Measurements from ENCODE around the gene OOSP3.

DNA sequence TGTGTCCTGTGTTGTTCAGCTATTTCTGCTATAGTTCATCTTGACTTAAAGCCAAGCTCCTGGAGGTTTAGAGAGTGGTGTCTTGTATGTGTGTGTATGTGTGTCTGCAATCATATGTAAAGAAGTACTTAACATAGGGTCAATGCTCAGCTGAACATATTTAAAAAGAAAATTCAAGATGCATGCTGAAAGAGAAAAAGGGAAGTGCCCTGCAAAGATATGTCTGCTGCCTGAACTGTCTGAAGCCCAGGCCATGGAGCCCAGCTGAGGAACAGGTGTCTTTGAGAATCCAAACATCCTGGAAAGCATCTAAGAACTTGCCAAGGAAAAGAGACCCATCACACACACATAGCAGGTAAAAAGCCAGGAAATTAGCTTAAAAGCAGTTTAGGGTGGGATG lies 18.9 kb upstream of the OOSP3 start:
- no peak for TF ChIP-seq REST (IDR thresholded peaks at IDR 0.05; ENCODE audit: low read depth)
- no peak for TF ChIP-seq ELF1 (IDR thresholded peaks at IDR 0.05; ENCODE audit: borderline replicate concordance, low read depth)
- TF ChIP-seq CTCF (IDR thresholded peaks at IDR 0.05 in 2 of 3, conservative IDR thresholded peaks at IDR 0.05 in 1 of 3; ENCODE audit: borderline replicate concordance in 1 of 3, insufficient read depth in 1 of 3, low read depth in 2 of 3, low read length in 2 of 3): no peak
- no peak for TF ChIP-seq RAD21 (IDR thresholded peaks at IDR 0.05; ENCODE audit: low read depth)
- TF ChIP-seq EZH2 (IDR thresholded peaks at IDR 0.05): no peak
- TF ChIP-seq ZFX (IDR thresholded peaks at IDR 0.05): no peak
- TF ChIP-seq MAX (IDR thresholded peaks at IDR 0.05): no peak
- no peak for TF ChIP-seq POLR2AphosphoS5 (IDR thresholded peaks at IDR 0.05; ENCODE audit: low read depth, low read length)
- no peak for TF ChIP-seq POLR2A (IDR thresholded peaks at IDR 0.05; ENCODE audit: borderline replicate concordance, extremely low read depth, insufficient read depth, insufficient read length)
- no peak for TF ChIP-seq SP1 (IDR thresholded peaks at IDR 0.05; ENCODE audit: low read depth)
- TF ChIP-seq ZNF274 (IDR thresholded peaks at IDR 0.05; ENCODE audit: low read depth, low read length): no peak
- no peak for TF ChIP-seq CEBPB (IDR thresholded peaks at IDR 0.05; ENCODE audit: low read depth)
- TF ChIP-seq EZH2phosphoT487 (IDR thresholded peaks at IDR 0.05; ENCODE audit: borderline replicate concordance): no peak
